Neural cell (in vitro differentiated cells): ENCODE data around the gene CFAP20DC. TPM values are rescaled to one million over a fixed set of nuclear protein-coding genes. Genes with fewer than 3 reads are reported as not detected.

Experiments used
- H2AFZ ChIP-seq: fragments of 200-600, 300-800 bp; sonication (generic), shearing (Covaris generic); 2 replicates; pipeline ENCODE4 v1.6.0; 2014; ENCODE audit warnings: low read depth, mild to moderate bottlenecking, antibody characterized with exemption, low read length, moderate library complexity
- H3F3A ChIP-seq: fragments of 200-600 bp; shearing (Covaris generic); 2 replicates; pipeline ENCODE4 v1.6.1; 2016; ENCODE audit warnings: mild to moderate bottlenecking, moderate library complexity, mixed read lengths, antibody characterized with exemption, low read length; ENCODE audit not compliant: insufficient read depth, poor library complexity, severe bottlenecking
- H3K27ac ChIP-seq: fragments of 200-600, 300-800 bp; sonication (generic), shearing (Covaris generic); 2 replicates; pipeline ENCODE4 v1.5.1; 2014; ENCODE audit warnings: mild to moderate bottlenecking, low read length, moderate library complexity
- H3K27me3 ChIP-seq: fragments of 300-800, 200-600 bp; sonication (generic), shearing (Covaris generic); 2 replicates; pipeline ENCODE4 v1.6.0; 2014; ENCODE audit warnings: mild to moderate bottlenecking, low read depth, low read length, moderate library complexity; ENCODE audit not compliant: insufficient read depth
- H3K36me3 ChIP-seq: fragments of 300-800, 200-600 bp; sonication (generic), shearing (Covaris generic); 2 replicates; pipeline ENCODE4 v1.5.1; 2014; ENCODE audit warnings: mild to moderate bottlenecking, antibody characterized with exemption, low read length, moderate library complexity; ENCODE audit not compliant: insufficient read depth
- H3K4me2 ChIP-seq: fragments of 300-800, 200-600 bp; sonication (generic), shearing (Covaris generic); 2 replicates; pipeline ENCODE4 v1.6.0; 2014; ENCODE audit warnings: mild to moderate bottlenecking, low read length
- H3K4me3 ChIP-seq: fragments of 300-800, 200-600 bp; sonication (generic), shearing (Covaris generic); 2 replicates; pipeline ENCODE4 v1.5.1; 2014; ENCODE audit warnings: mild to moderate bottlenecking, low read length, moderate library complexity
- H3K79me2 ChIP-seq: fragments of 200-600 bp; shearing (Covaris generic); replicated peaks from 2 replicates; pipeline ENCODE4 v1.6.0; 2014; ENCODE audit warnings: mild to moderate bottlenecking, low read length, moderate library complexity; ENCODE audit not compliant: insufficient read depth
- H3K9ac ChIP-seq: fragments of 300-800, 200-600 bp; sonication (generic), shearing (Covaris generic); 2 replicates; pipeline ENCODE4 v1.6.1; 2016; ENCODE audit warnings: mild to moderate bottlenecking, low read length, mixed read lengths
- H3K9me2 ChIP-seq: fragments of 200-600 bp; shearing (Covaris generic); 2 replicates; pipeline ENCODE4 v1.6.1; 2016; ENCODE audit warnings: mild to moderate bottlenecking, low read length, mixed read lengths; ENCODE audit not compliant: insufficient read depth
- H3K9me3 ChIP-seq: fragments of 200-600, 300-800 bp; sonication (generic), shearing (Covaris generic); 2 replicates; pipeline ENCODE4 v1.6.1; 2016; ENCODE audit warnings: mild to moderate bottlenecking, mixed run types, low read length, moderate library complexity, mixed read lengths
- H4K20me1 ChIP-seq: fragments of 200-600 bp; shearing (Covaris generic); 2 replicates; pipeline ENCODE4 v1.6.1; 2016; ENCODE audit warnings: mild to moderate bottlenecking, mixed run types; ENCODE audit not compliant: insufficient read depth
- CTCF ChIP-seq: fragments of 450-650 bp; IDR thresholded peaks from 2 replicates; pipeline ENCODE4 v1.5.1; 2014; ENCODE audit warnings: antibody characterized with exemption, mild to moderate bottlenecking, moderate library complexity; ENCODE audit not compliant: poor library complexity, severe bottlenecking
- EP300 ChIP-seq: fragments of 450-650 bp; conservative IDR thresholded peaks from 2 replicates; pipeline ENCODE4 v1.6.1; 2014; ENCODE audit warnings: antibody characterized with exemption, mild to moderate bottlenecking, moderate library complexity; ENCODE audit not compliant: poor library complexity, severe bottlenecking
- EZH2 ChIP-seq: fragments of 200-600, 300-800 bp; shearing (Covaris generic), sonication (generic); IDR thresholded peaks from 2 replicates; pipeline ENCODE4 v1.6.1; 2014; ENCODE audit warnings: antibody characterized with exemption, low read length, borderline replicate concordance, mild to moderate bottlenecking; ENCODE audit not compliant: insufficient read depth, poor library complexity, severe bottlenecking
- MXI1 ChIP-seq: fragments of 450-650 bp; conservative IDR thresholded peaks from 2 replicates; pipeline ENCODE4 v1.6.1; 2014; ENCODE audit warnings: antibody characterized with exemption, mild to moderate bottlenecking; ENCODE audit not compliant: poor library complexity, severe bottlenecking
- POLR2AphosphoS5 ChIP-seq: IDR thresholded peaks from 2 replicates; pipeline ENCODE4 v1.6.1; 2012
- RAD21 ChIP-seq: fragments of 450-650 bp; conservative IDR thresholded peaks from 2 replicates; pipeline ENCODE4 v1.6.1; 2014; ENCODE audit warnings: antibody characterized with exemption, mild to moderate bottlenecking, moderate library complexity
- REST ChIP-seq: IDR thresholded peaks from 2 replicates; pipeline ENCODE4 v1.6.1; 2012; ENCODE audit warnings: borderline replicate concordance
- SMC3 ChIP-seq: fragments of 450-650 bp; conservative IDR thresholded peaks from 2 replicates; pipeline ENCODE4 v1.6.1; 2014; ENCODE audit warnings: antibody characterized with exemption, mild to moderate bottlenecking, moderate library complexity; ENCODE audit not compliant: poor library complexity
- TAF1 ChIP-seq: IDR thresholded peaks from 2 replicates; pipeline ENCODE4 v1.6.1; 2012; ENCODE audit warnings: low read depth
- polyA plus RNA-seq: library from polyadenylated mRNA; depleted of rRNA; stranded (reverse); fragments of >200 nt; gene quantifications from 2 replicates; pipeline ENCODE4 v1.2.3, GENCODE V29; 2014

Gene CFAP20DC
- polyA plus RNA-seq, 1 donor from 2014 or later, result not detected

- H4K20me1 ChIP-seq, result no peaks in the 10 kb centered on the region
- H3K79me2 ChIP-seq, result no peaks in the 10 kb centered on the region
- no peak overlapping the region for H3K4me2 ChIP-seq
- no peaks in the 10 kb centered on the region for H3K9me3 ChIP-seq
- H3K9ac ChIP-seq, result no peak overlapping the region
- no peaks in the 10 kb centered on the region for H3K9me2 ChIP-seq
- no peaks in the 10 kb centered on the region for H3F3A ChIP-seq
- H3K36me3 ChIP-seq, result no peaks in the 10 kb centered on the region
- no peaks in the 10 kb centered on the region for H3K27me3 ChIP-seq
- H3K27ac ChIP-seq, result no peak overlapping the region
- no peak overlapping the region for H3K4me3 ChIP-seq
- no peak overlapping the region for H2AFZ ChIP-seq
- TF ChIP-seq SMC3 (no peak), EZH2 (no peak), TAF1 (no peak), REST (no peak), EP300 (no peak), CTCF (no peak), MXI1 (no peak), POLR2AphosphoS5 (no peak), RAD21 (no peak)
Observed at GRCh38 chr3:58766587-58767282, 283.1 kb downstream of the CFAP20DC start.

GRCh38 chr3:58755150-58755549 is 294.7 kb downstream of the CFAP20DC start:
- no peaks in the 10 kb centered on the region for H3K36me3 ChIP-seq
- H3F3A ChIP-seq, result no peaks in the 10 kb centered on the region
- no peaks in the 10 kb centered on the region for H3K9me3 ChIP-seq
- H3K79me2 ChIP-seq, result no peaks in the 10 kb centered on the region
- no peak overlapping the region for H3K4me3 ChIP-seq
- H3K27ac ChIP-seq, result no peak overlapping the region
- H3K9me2 ChIP-seq, result no peaks in the 10 kb centered on the region
- H3K9ac ChIP-seq, result no peak overlapping the region
- TF ChIP-seq EZH2 (no peak), SMC3 (no peak), MXI1 (no peak), REST (no peak), EP300 (no peak), RAD21 (no peak), CTCF (no peak), POLR2AphosphoS5 (no peak)
- H3K4me2 ChIP-seq, result no peak overlapping the region
- no peaks in the 10 kb centered on the region for H3K27me3 ChIP-seq
- no peaks in the 10 kb centered on the region for H4K20me1 ChIP-seq
- H2AFZ ChIP-seq, result no peak overlapping the region
